H1 (cell line): ENCODE results near the gene ADAMTS13. TPM values are rescaled to one million over a fixed set of nuclear protein-coding genes. Genes with fewer than 3 reads are reported as not detected.

ENCODE experiments used
- ATF3 ChIP-seq: IDR thresholded peaks from 2 replicates; pipeline ENCODE4 v1.6.1; 2011; ENCODE audit warnings: low read depth, mild to moderate bottlenecking, low read length; ENCODE audit not compliant: insufficient read depth
- CBX5 ChIP-seq: fragments of 300-800, 300-1000 bp; sonication (generic); IDR thresholded peaks from 2 replicates; pipeline ENCODE4 v1.7.1; 2016; ENCODE audit warnings: antibody characterized with exemption, low read length, low read depth
- CHD7 ChIP-seq: fragments of 300-600 bp; sonication (generic); IDR thresholded peaks from 2 replicates; pipeline ENCODE4 v1.7.1; 2012; ENCODE audit warnings: low read length, moderate library complexity, mild to moderate bottlenecking, inconsistent platforms; ENCODE audit not compliant: insufficient replicate concordance
- CREB1 ChIP-seq: IDR thresholded peaks from 2 replicates; pipeline ENCODE4 v1.6.1; 2012; ENCODE audit warnings: inconsistent platforms
- GABPA ChIP-seq: IDR thresholded peaks from 2 replicates; pipeline ENCODE4 v1.6.1; 2011; ENCODE audit warnings: mild to moderate bottlenecking, low read length, moderate library complexity, borderline replicate concordance; ENCODE audit not compliant: insufficient read depth
- SIRT6 ChIP-seq: IDR thresholded peaks from one replicate; pipeline ENCODE4 v1.7.1; 2012; ENCODE audit warnings: low read length, inconsistent platforms
- SP4 ChIP-seq: IDR thresholded peaks from 2 replicates; pipeline ENCODE4 v1.6.1; 2012; ENCODE audit warnings: low read length, inconsistent platforms
- SUZ12 ChIP-seq: fragments of 200-600 bp; sonication (generic); IDR thresholded peaks from 2 replicates; pipeline ENCODE4 v1.6.1; 2012; ENCODE audit warnings: mild to moderate bottlenecking, inconsistent platforms, low read length, moderate library complexity, mixed read lengths
- YY1 ChIP-seq: IDR thresholded peaks from 2 replicates; pipeline ENCODE4 v1.6.1; 2011; ENCODE audit warnings: low read depth, mild to moderate bottlenecking, low read length
- polyA plus RNA-seq, 7 experiments: library from polyadenylated mRNA; depleted of rRNA in 3 of 7; stranded (reverse) in 5 of 7; unstranded in 2 of 7; fragments of >200 nt in 5 of 7; fragments of 200-250 nt in 2 of 7; gene quantifications; 1 replicate in 5 of 7; 2 replicates in 1 of 7; 4 replicates in 1 of 7; pipeline versions ENCODE4 v1.2.1 to v1.2.3, GENCODE V29; 2011 to 2013; ENCODE audit warnings: missing spikeins in 2 of 7, mixed read lengths in 2 of 7
- total RNA-seq: library from RNA; stranded (reverse); fragmentation: NEBNext Ultra II Directional; extraction: Animal tissue kit (Norgen Biotek cat#: 25700); gene quantifications from 2 replicates; pipeline ENCODE4 v1.2.1, GENCODE V29; 2021

The ADAMTS13 gene
- total and polyA plus RNA-seq, 2 of the 8 experiments (the other 6 are each of a cell fraction or from before 2014, with no cell fraction given): 4.4 to 5.8 TPM

GRCh38 chr9:133473743-133474142 lies 51.6 kb downstream of the ADAMTS13 start (continued):
- TF ChIP-seq CHD7 (no peak), ATF3 (no peak), CREB1 (no peak), SUZ12 (no peak), SIRT6 (no peak), YY1 (no peak), SP4 (no peak), CBX5 (no peak), GABPA (no peak)
- TF ChIP-seq, all 59 proteins: peak for 0
